Measurements from ENCODE around the gene IFIT3. TPM values are rescaled to one million over a fixed set of nuclear protein-coding genes. Genes with fewer than 3 reads are reported as not detected.

IFIT3 gene
- total RNA-seq, 1 experiment from 2014 or later, result 0.55 TPM

DNA sequence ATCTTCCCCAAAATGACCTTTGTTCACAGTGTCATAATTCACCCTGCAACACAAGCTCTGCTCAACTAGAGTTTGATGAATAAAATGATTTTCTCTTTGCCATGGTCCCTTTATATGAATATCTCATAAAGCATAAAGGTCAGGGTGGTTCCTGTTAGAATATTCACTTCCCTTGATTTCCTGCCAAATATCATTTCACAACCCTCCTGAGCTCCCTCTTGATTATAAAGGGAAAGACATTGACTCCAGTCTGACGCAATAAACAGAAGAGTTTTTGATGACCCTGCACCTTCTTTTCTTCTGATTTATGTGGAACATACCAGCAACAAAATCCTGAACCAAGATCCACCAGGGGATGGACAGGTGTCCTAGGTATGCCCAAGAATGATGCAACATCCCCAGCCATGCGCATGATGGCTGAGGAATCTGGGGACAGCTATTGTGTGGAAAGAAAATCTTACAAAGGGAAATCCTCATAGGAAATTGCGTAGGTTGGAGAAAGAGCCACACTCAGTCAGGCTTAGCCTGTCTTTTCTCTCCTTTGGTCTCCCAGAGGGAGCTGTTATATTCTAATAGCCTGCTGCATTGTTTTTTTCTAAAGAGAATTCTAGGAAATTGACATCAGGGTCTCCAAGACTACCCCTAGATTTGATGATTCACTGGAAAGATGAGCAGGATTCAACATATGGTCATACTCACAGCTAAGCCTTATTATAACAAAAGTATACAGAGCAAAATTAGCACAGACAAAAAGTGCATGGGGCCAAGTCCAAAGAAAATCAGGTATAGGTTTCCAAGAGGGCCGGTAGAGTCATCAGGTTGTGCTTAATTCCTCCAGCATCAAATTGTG is 18.8 kb downstream of the IFIT3 start:
- Histone ChIP-seq H3K27ac (ENCODE audit: insufficient read length, low read depth, low read length) (peak overlapping the region; percentile 63), H3K79me1 (ENCODE audit: insufficient read depth, low read depth, low read length, poor library complexity, severe bottlenecking) (no peaks in the 10 kb centered on the region), H3K9me3 (ENCODE audit: control insufficient read depth, low read depth, low read length) (no peaks in the 10 kb centered on the region), H3K4me1 (ENCODE audit: insufficient read depth, low read length) (peaks cover 21% of the 10 kb centered on the region), H4K5ac (ENCODE audit: insufficient read length, low read depth, low read length) (no peak overlapping the region), H2BK15ac (ENCODE audit: low read depth, low read length) (no peak overlapping the region), H2BK12ac (ENCODE audit: insufficient read length, low read depth, low read length) (no peak overlapping the region), H4K20me1 (ENCODE audit: control insufficient read depth, insufficient read depth, insufficient read length) (no peaks in the 10 kb centered on the region), H3K27me3 (ENCODE audit: insufficient read depth, low read length) (no peaks in the 10 kb centered on the region), H3K56ac (ENCODE audit: insufficient read length, low read depth, low read length) (no peak overlapping the region), H3K9ac (ENCODE audit: extremely low read depth, insufficient read length, low read length) (no peak overlapping the region), H2BK20ac (ENCODE audit: low read depth, low read length, poor library complexity, severe bottlenecking) (peak overlapping the region; percentile 78), H3K23me2 (ENCODE audit: insufficient read length, low read depth, low read length, poor library complexity, severe bottlenecking) (no peaks in the 10 kb centered on the region), H2BK120ac (ENCODE audit: low read depth, low read length, poor library complexity, severe bottlenecking) (no peak overlapping the region), H3K4me2 (ENCODE audit: insufficient read depth, insufficient read length, low read length) (no peak overlapping the region), H4K91ac (ENCODE audit: insufficient read length, low read depth, low read length) (no peak overlapping the region), H3T11ph (ENCODE audit: low read length) (peak overlapping the region; percentile 84), H3K4ac (ENCODE audit: low read depth, low read length) (no peak overlapping the region; the same call in 1 of the 2 replicates), H4K8ac (replicated peaks; ENCODE audit: insufficient read length, low read depth, low read length) (no peak overlapping the region), H3K14ac (ENCODE audit: insufficient read depth, low read length) (peak overlapping the region; percentile 51; the same call in 1 of the 2 replicates), H3K18ac (ENCODE audit: insufficient read length, low read depth, low read length) (peak overlapping the region; percentile 63), H2BK5ac (ENCODE audit: insufficient read length, low read length) (peak overlapping the region; percentile 65), H3K23ac (ENCODE audit: insufficient read length, low read depth, low read length) (no peak overlapping the region), H3K79me2 (ENCODE audit: insufficient read depth, low read length) (no peaks in the 10 kb centered on the region), H2AK5ac (ENCODE audit: insufficient read length, low read length) (no peak overlapping the region), H2AFZ (ENCODE audit: low read length) (peak overlapping the region; percentile 60)
- DNase-seq, result no peak
- no peaks in the 10 kb centered on the region for H3K27me3 Mint-ChIP-seq (ENCODE audit: low read depth)
- no peak overlapping the region for H3K4me3 Mint-ChIP-seq
- peaks cover 74% of the 10 kb centered on the region in 2 experiments for H3K4me1 Mint-ChIP-seq
- no peaks in the 10 kb centered on the region; a peak in 1 of 7 replicates for H3K36me3 Mint-ChIP-seq (ENCODE audit: insufficient read depth in 1 of 3, low read depth in 3 of 3)
- WGBS (ENCODE audit: extremely low coverage, insufficient read length, low lambda C conversion rate), result no CpG with 5 or more reads among the region's 4 CpGs
- TF ChIP-seq, protein P1, sequence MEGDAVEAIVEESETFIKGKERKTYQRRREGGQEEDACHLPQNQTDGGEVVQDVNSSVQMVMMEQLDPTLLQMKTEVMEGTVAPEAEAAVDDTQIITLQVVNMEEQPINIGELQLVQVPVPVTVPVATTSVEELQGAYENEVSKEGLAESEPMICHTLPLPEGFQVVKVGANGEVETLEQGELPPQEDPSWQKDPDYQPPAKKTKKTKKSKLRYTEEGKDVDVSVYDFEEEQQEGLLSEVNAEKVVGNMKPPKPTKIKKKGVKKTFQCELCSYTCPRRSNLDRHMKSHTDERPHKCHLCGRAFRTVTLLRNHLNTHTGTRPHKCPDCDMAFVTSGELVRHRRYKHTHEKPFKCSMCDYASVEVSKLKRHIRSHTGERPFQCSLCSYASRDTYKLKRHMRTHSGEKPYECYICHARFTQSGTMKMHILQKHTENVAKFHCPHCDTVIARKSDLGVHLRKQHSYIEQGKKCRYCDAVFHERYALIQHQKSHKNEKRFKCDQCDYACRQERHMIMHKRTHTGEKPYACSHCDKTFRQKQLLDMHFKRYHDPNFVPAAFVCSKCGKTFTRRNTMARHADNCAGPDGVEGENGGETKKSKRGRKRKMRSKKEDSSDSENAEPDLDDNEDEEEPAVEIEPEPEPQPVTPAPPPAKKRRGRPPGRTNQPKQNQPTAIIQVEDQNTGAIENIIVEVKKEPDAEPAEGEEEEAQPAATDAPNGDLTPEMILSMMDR (conservative IDR thresholded peaks at IDR 0.05), result no peak
- H3K9me3 Mint-ChIP-seq, result no peaks in the 10 kb centered on the region
- peak overlapping the region; percentile 95 to 97 (median 96) for H3K27ac Mint-ChIP-seq

Data from H9 (cell line).